ENCODE data around the gene SMYD3.

GRCh38 chr1:246383239-246383589, 123.9 kb downstream of the SMYD3 start:
- no peak for TF ChIP-seq POLR2A (IDR thresholded peaks at IDR 0.05)
- TF ChIP-seq CTCF (IDR thresholded peaks at IDR 0.05): no peak
